ENCODE data around the gene ZNFX1.

ZNFX1 gene

DNA sequence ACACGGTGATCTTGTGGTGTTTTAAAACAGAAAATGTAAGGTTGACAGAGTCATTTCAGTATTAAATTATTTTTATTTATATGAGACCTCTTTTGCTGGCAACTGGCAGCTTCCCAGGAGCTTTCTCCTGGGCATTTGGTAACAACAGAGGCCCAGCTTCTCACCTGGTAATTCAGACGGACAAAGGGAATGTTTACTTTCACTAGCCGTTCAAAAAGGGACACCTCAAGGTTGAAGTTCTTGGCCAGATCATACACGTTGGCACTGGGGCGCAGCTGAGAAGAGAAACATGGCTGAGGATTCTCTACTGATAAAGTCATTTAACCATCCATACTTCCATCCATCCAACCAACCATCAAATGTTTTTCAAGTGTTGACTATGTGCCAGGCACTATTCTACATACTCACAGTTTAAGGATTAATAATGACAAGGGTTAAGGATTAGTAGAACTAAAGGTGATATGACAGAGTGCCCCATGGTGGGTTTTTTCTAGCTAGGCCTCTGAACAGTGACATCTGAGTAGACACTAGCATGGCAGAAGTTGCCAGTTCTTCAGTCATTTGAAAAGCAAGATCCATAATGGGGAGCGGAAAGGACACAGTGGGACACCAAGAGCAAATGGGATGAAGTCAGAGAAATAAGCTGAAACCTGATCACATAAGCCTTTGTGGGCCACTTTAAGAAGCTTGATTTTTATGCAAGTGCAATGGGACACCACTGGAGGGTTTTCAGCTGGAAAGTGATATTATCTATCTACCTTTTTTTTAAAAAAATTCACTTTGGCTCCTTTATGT lies 25.1 kb downstream of the ZNFX1 start:
- Histone ChIP-seq H4K20me1 (ENCODE audit: insufficient read depth, low read length) (no peaks in the 10 kb centered on the region), H3K9me3 (replicated peaks; ENCODE audit: insufficient read depth, low read length) (no peaks in the 10 kb centered on the region), H3K27ac (ENCODE audit: low read length) (no peak overlapping the region), H3K4me1 (ENCODE audit: low read length) (no peaks in the 10 kb centered on the region), H3K4me3 (ENCODE audit: low read length) (no peak overlapping the region), H3K9ac (ENCODE audit: low read length) (no peak overlapping the region), H3K36me3 (replicated peaks; ENCODE audit: insufficient read depth, low read length) (no peaks in the 10 kb centered on the region), H3K9me2 (replicated peaks; ENCODE audit: insufficient read depth, low read length) (no peaks in the 10 kb centered on the region), H3K4me2 (ENCODE audit: low read depth, low read length) (no peak overlapping the region), H2AFZ (ENCODE audit: low read length) (no peak overlapping the region), H3K27me3 (replicated peaks; ENCODE audit: insufficient read depth, low read length) (no peaks in the 10 kb centered on the region), H3K79me2 (ENCODE audit: low read length) (no peaks in the 10 kb centered on the region), H3F3A (ENCODE audit: insufficient read depth, low read length) (no peaks in the 10 kb centered on the region)
- DNase-seq: no peak
- TF ChIP-seq EZH2 (optimal IDR thresholded peaks at IDR 0.05; ENCODE audit: low read depth, low read length) (no peak), EZH2phosphoT487 (IDR thresholded peaks at IDR 0.05; ENCODE audit: low read length) (no peak)
- TF ChIP-seq, protein P1, sequence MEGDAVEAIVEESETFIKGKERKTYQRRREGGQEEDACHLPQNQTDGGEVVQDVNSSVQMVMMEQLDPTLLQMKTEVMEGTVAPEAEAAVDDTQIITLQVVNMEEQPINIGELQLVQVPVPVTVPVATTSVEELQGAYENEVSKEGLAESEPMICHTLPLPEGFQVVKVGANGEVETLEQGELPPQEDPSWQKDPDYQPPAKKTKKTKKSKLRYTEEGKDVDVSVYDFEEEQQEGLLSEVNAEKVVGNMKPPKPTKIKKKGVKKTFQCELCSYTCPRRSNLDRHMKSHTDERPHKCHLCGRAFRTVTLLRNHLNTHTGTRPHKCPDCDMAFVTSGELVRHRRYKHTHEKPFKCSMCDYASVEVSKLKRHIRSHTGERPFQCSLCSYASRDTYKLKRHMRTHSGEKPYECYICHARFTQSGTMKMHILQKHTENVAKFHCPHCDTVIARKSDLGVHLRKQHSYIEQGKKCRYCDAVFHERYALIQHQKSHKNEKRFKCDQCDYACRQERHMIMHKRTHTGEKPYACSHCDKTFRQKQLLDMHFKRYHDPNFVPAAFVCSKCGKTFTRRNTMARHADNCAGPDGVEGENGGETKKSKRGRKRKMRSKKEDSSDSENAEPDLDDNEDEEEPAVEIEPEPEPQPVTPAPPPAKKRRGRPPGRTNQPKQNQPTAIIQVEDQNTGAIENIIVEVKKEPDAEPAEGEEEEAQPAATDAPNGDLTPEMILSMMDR (IDR thresholded peaks at IDR 0.05; ENCODE audit: low read length): no peak

DNA sequence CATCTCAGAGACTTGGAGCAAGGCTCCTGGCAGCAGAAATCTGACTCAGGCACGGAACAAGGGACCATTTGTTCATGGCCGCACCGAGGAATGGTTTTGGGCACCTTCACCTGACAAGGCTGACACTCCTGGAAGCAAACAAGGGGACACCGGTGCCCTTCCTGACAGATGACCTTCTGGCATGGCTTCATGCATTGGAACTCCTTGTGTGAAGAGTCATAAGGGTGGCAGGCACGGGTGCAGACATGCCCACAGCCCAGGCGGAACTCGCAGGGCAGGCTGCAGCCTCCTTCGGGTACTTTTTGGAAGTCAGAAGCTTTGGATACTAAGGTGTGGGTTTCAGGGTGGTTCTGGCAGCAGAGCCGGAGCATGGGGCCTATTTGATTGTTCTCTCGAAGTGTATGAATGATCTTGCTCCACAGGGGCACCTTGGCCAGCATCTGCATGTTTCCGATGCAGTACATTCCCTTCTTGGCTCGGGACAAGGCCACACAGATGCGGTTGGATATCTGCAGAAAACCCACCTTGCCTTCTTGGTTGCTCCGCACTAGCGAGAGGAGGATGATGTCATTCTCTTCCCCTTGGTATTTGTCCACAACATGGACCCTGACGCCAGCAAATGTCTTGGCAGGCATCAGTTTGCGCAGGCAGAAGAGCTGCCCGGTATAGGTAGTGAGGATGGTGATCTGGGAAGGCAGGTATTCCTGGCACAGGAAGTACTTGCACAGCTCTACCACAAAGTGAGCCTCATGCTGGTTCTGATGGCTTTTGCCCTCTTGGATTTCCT lies 28.8 kb downstream of the ZNFX1 start:
- Histone ChIP-seq H3K4me3 (ENCODE audit: low read length) (no peak overlapping the region), H3K27ac (ENCODE audit: low read length) (no peak overlapping the region), H3K4me2 (ENCODE audit: low read depth, low read length) (no peak overlapping the region), H3K4me1 (ENCODE audit: low read length) (no peaks in the 10 kb centered on the region), H3F3A (ENCODE audit: insufficient read depth, low read length) (no peaks in the 10 kb centered on the region), H3K79me2 (ENCODE audit: low read length) (no peaks in the 10 kb centered on the region), H3K36me3 (replicated peaks; ENCODE audit: insufficient read depth, low read length) (0 out of 2 replicates have a peak, but pooled peaks cover 3% of the 10 kb centered on the region), H3K27me3 (replicated peaks; ENCODE audit: insufficient read depth, low read length) (no peaks in the 10 kb centered on the region), H2AFZ (ENCODE audit: low read length) (no peak overlapping the region), H3K9me3 (replicated peaks; ENCODE audit: insufficient read depth, low read length) (no peaks in the 10 kb centered on the region), H4K20me1 (ENCODE audit: insufficient read depth, low read length) (no peaks in the 10 kb centered on the region), H3K9ac (ENCODE audit: low read length) (no peak overlapping the region), H3K9me2 (replicated peaks; ENCODE audit: insufficient read depth, low read length) (no peaks in the 10 kb centered on the region)
- DNase-seq: no peak
- TF ChIP-seq EZH2phosphoT487 (IDR thresholded peaks at IDR 0.05; ENCODE audit: low read length): no peak
- TF ChIP-seq, protein P1 (IDR thresholded peaks at IDR 0.05; ENCODE audit: low read length): no peak
- TF ChIP-seq EZH2 (optimal IDR thresholded peaks at IDR 0.05; ENCODE audit: low read depth, low read length): no peak

DNA sequence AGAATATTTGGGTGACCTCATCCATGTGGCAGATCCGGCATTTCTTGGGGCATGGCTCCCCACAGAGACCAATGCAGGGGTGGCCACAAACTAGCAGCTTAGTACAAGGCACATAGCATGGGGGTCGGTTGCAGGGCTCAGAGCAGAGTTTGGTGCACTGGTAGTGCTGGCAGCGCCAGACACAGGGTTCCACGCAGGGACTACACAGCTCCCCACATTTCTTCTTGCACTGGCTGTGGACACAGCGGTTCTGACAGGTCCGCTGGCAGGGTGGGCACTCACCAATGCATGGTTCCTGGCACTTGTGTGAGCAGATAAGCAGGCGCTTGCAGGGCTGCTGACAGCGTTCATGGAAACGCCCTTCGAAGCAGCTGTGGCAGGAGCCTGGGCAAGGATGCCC lies 29.6 kb downstream of the ZNFX1 start:
- no peaks in the 10 kb centered on the region for H3K9me2 ChIP-seq (replicated peaks; ENCODE audit: insufficient read depth, low read length)
- no peaks in the 10 kb centered on the region for H3K79me2 ChIP-seq (ENCODE audit: low read length)
- H3K9ac ChIP-seq (ENCODE audit: low read length): no peak overlapping the region
- no peak overlapping the region for H2AFZ ChIP-seq (ENCODE audit: low read length)
- H3K27me3 ChIP-seq (replicated peaks; ENCODE audit: insufficient read depth, low read length): no peaks in the 10 kb centered on the region
- TF ChIP-seq, protein P1 (IDR thresholded peaks at IDR 0.05; ENCODE audit: low read length): no peak
- no peak for TF ChIP-seq EZH2 (optimal IDR thresholded peaks at IDR 0.05; ENCODE audit: low read depth, low read length)
- no peak for TF ChIP-seq EZH2phosphoT487 (IDR thresholded peaks at IDR 0.05; ENCODE audit: low read length)
- DNase-seq: no peak
- H3K4me3 ChIP-seq (ENCODE audit: low read length): no peak overlapping the region
- peaks cover 5% of the 10 kb centered on the region; the same call in 1 of the 2 replicates for H3K36me3 ChIP-seq (replicated peaks; ENCODE audit: insufficient read depth, low read length)
- no peaks in the 10 kb centered on the region for H4K20me1 ChIP-seq (ENCODE audit: insufficient read depth, low read length)
- no peak overlapping the region for H3K27ac ChIP-seq (ENCODE audit: low read length)
- no peak overlapping the region for H3K4me2 ChIP-seq (ENCODE audit: low read depth, low read length)
- no peaks in the 10 kb centered on the region for H3K4me1 ChIP-seq (ENCODE audit: low read length)
- no peaks in the 10 kb centered on the region for H3K9me3 ChIP-seq (replicated peaks; ENCODE audit: insufficient read depth, low read length)
- no peaks in the 10 kb centered on the region; the same call in 1 of the 2 replicates for H3F3A ChIP-seq (ENCODE audit: insufficient read depth, low read length)
